Muscle of leg (tissue), 11 donors: ENCODE data around the gene ZKSCAN7. TPM values are rescaled to one million over a fixed set of nuclear protein-coding genes. Genes with fewer than 3 reads are reported as not detected.
"Not testable (repeated sequence)": the region's sequence is repeated elsewhere in the genome, so short reads cannot be mapped to it uniquely, and the experiment has no call there.

Experiments
- DNase-seq: peaks from one replicate; pipeline ENCODE4 v3.0.0; 2013
- H3K27ac ChIP-seq: one replicate; pipeline ENCODE4 v1.5.1; 2013; ENCODE audit warnings: mild to moderate bottlenecking, low read length, control low read depth
- H3K27me3 ChIP-seq: one replicate; pipeline ENCODE4 v1.6.1; 2013; ENCODE audit warnings: low read length; ENCODE audit not compliant: control insufficient read depth, insufficient read depth
- H3K36me3 ChIP-seq: one replicate; pipeline ENCODE4 v1.6.1; 2013; ENCODE audit warnings: low read length; ENCODE audit not compliant: control insufficient read depth, insufficient read depth
- H3K4me1 ChIP-seq: one replicate; pipeline ENCODE4 v1.6.1; 2013; ENCODE audit warnings: low read length; ENCODE audit not compliant: control insufficient read depth, insufficient read depth
- H3K4me3 ChIP-seq: one replicate; pipeline ENCODE4 v1.5.1; 2013; ENCODE audit warnings: low read length, control low read depth
- H3K9me3 ChIP-seq: replicated peaks from 2 replicates; pipeline ENCODE4 v1.6.1; 2013; ENCODE audit warnings: low read depth, low read length; ENCODE audit not compliant: control insufficient read depth
- WGBS: methylation state at CpG from one replicate; pipeline ENCODE4 v1.1.5; 2013; ENCODE audit warnings: missing lambda C conversion rate; ENCODE audit not compliant: insufficient coverage; 5-methylcytosine and 5-hydroxymethylcytosine counted together
- polyA plus RNA-seq, 8 donors: library from polyadenylated mRNA; unstranded; fragments of 120-200 nt; gene quantifications; one replicate each; pipeline versions ENCODE4 v1.2.1 to v1.2.3, GENCODE V29; 2013; ENCODE audit warnings: inconsistent platforms in 1 of 8, low replicate concordance in 1 of 8; ENCODE audit not compliant: insufficient read length in 8 of 8, insufficient read depth in 1 of 8
- total RNA-seq: library from RNA; stranded (reverse); fragments of 120-200 nt; gene quantifications from one replicate; pipeline ENCODE4 v1.2.4, GENCODE V29; 2013

ZKSCAN7 gene
- total and polyA plus RNA-seq, 9 donors, result 5.7 to 10.9 (median 7.1) TPM

DNA sequence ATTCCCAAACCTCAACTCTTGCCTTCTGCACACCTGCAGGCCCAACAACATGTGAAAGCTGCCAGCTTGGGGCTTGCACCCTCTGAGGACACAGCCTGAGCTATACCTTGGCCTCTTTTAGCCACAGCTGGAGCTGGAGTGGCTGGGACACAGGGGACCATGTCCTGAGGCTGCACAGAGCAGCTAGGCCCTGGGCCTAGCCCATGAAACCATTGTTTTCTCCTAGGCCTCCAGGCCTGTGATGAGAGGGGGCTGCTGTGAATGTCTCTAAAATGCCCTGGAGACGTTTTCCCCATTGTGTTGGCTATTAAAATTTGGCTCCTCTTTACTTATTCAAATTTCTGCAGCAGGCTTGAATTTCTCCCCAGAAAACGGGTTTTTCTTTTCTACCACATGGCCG is 7.2 kb downstream of the ZKSCAN7 start:
- no peaks in the 10 kb centered on the region for H3K4me1 ChIP-seq
- 90% methylated on average over 2 of the region's 3 CpGs for WGBS
- no peak overlapping the region for H3K27ac ChIP-seq
- no peak for DNase-seq
- no peak overlapping the region for H3K4me3 ChIP-seq
- peaks cover 2% of the 10 kb centered on the region for H3K9me3 ChIP-seq
- no peaks in the 10 kb centered on the region for H3K27me3 ChIP-seq
- peaks cover 42% of the 10 kb centered on the region for H3K36me3 ChIP-seq

GRCh38 chr3:44568561-44568960 is 13.6 kb downstream of the ZKSCAN7 start:
- no peaks in the 10 kb centered on the region for H3K4me1 ChIP-seq
- WGBS, result 100% methylated on average over 1 of the region's 1 CpG
- peaks cover 46% of the 10 kb centered on the region for H3K36me3 ChIP-seq
- H3K27ac ChIP-seq, result no peak overlapping the region
- DNase-seq, result no peak
- no peak overlapping the region for H3K4me3 ChIP-seq
- peaks cover 17% of the 10 kb centered on the region for H3K9me3 ChIP-seq
- H3K27me3 ChIP-seq, result no peaks in the 10 kb centered on the region

DNA sequence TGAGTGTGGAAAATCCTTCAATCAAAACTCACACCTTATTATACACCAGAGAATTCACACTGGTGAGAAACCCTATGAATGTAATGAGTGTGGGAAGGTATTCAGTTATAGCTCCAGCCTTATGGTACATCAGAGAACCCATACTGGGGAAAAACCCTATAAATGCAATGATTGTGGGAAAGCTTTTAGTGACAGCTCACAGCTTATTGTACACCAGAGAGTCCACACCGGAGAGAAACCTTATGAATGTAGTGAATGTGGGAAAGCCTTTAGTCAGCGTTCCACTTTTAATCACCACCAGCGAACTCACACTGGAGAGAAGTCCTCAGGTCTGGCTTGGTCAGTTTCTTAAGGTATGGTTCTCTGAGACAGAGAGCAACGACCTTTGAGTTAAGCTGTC is 16.0 kb downstream of the ZKSCAN7 start:
- Histone ChIP-seq H3K4me3 (no peak overlapping the region), H3K9me3 (peaks cover 17% of the 10 kb centered on the region), H3K36me3 (peaks cover 34% of the 10 kb centered on the region), H3K4me1 (no peaks in the 10 kb centered on the region), H3K27me3 (no peaks in the 10 kb centered on the region), H3K27ac (no peak overlapping the region)
- no CpG with 5 or more reads among the region's 4 CpGs for WGBS
- no peak for DNase-seq

DNA sequence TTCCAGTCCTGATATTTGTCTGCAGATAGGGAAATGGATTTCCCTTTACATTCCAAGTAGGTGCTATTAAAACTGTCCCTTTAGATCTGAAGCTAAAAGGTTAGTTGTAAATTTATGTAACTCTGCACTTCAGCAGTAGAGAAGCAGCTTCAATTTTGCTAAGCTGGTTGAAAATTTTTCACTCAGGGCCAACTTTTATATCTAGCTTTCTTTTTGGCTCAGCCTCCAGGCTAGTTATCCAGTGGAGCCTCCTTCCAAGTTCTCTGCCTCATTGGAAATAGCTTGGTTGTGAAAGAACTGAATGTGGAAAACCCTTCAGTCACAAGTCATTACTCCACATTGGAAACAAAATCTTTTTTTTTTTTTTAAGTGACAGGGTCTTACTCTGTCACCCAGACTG is 21.6 kb downstream of the ZKSCAN7 start:
- H3K27ac ChIP-seq, result peak overlapping the region; percentile 7
- peaks cover 6% of the 10 kb centered on the region for H3K27me3 ChIP-seq
- peak; percentile 80 for DNase-seq
- H3K4me3 ChIP-seq, result no peak overlapping the region
- no peaks in the 10 kb centered on the region for H3K4me1 ChIP-seq
- H3K36me3 ChIP-seq, result no peaks in the 10 kb centered on the region
- H3K9me3 ChIP-seq, result no peaks in the 10 kb centered on the region

GRCh38 chr3:44577354-44577952 is 22.5 kb downstream of the ZKSCAN7 start:
- H3K36me3 ChIP-seq, H3K27me3 ChIP-seq, DNase-seq, H3K27ac ChIP-seq, H3K4me1 ChIP-seq, H3K4me3 ChIP-seq, H3K9me3 ChIP-seq: not testable (repeated sequence)
- 95% methylated on average over 7 of the region's 11 CpGs for WGBS

GRCh38 chr3:44578316-44578715 is 23.3 kb downstream of the ZKSCAN7 start:
- H3K36me3 ChIP-seq, H3K4me3 ChIP-seq, H3K27ac ChIP-seq, H3K9me3 ChIP-seq, H3K4me1 ChIP-seq, H3K27me3 ChIP-seq, DNase-seq: not testable (repeated sequence)
- 96% methylated on average over 22 of the region's 22 CpGs for WGBS

GRCh38 chr3:44578924-44579515 is 24.0 kb downstream of the ZKSCAN7 start:
- not testable (repeated sequence) for H3K36me3 ChIP-seq, H3K4me3 ChIP-seq
- 97% methylated on average over 37 of the region's 37 CpGs for WGBS

GRCh38 chr3:44579749-44580148 is 24.8 kb downstream of the ZKSCAN7 start:
- H3K27me3 ChIP-seq, H3K4me3 ChIP-seq, H3K36me3 ChIP-seq, H3K4me1 ChIP-seq, DNase-seq, H3K9me3 ChIP-seq, H3K27ac ChIP-seq: not testable (repeated sequence)
- WGBS, result 95% methylated on average over 10 of the region's 15 CpGs

More at GRCh38 chr3:44578924-44579515, 24.0 kb downstream of the ZKSCAN7 start:
- not testable (repeated sequence) for DNase-seq, H3K9me3 ChIP-seq, H3K27ac ChIP-seq, H3K27me3 ChIP-seq, H3K4me1 ChIP-seq

- 34% methylated on average over 45 of the region's 62 CpGs for WGBS
- H3K4me3 ChIP-seq, H3K9me3 ChIP-seq, DNase-seq, H3K27me3 ChIP-seq, H3K36me3 ChIP-seq, H3K27ac ChIP-seq: not testable (repeated sequence)
- H3K4me1 ChIP-seq, result peaks cover 12% of the 10 kb centered on the region
These were observed 26.0 kb downstream of the ZKSCAN7 start for GRCh38 chr3:44580971-44581370.

- Histone ChIP-seq H3K9me3 (no peaks in the 10 kb centered on the region), H3K27ac (peak within 1 kb of the TSS; percentile 95), H3K36me3 (peaks cover 28% of the 10 kb centered on the region), H3K4me1 (peaks cover 14% of the 10 kb centered on the region), H3K27me3 (peaks cover 8% of the 10 kb centered on the region), H3K4me3 (peak within 1 kb of the TSS; percentile 93)
- DNase-seq, result peak; percentile 95
- WGBS, result under 1% methylated on average over 35 of the region's 41 CpGs
These were observed 29.9 kb downstream of the ZKSCAN7 start, which contains the start of gene ZNF660 for GRCh38 chr3:44584646-44585501. ZNF660 (plus strand) TSS chr3:44584964; CDS start chr3:44594194, 9,230 bp downstream.
